Right lobe of liver (tissue), 4 donors: ENCODE results near the gene NFASC.

ENCODE experiments used
- POLR2A ChIP-seq: fragments of 450-650 bp; IDR thresholded peaks from one replicate; pipeline ENCODE4 v1.6.1; 2017; ENCODE audit warnings: antibody characterized with exemption, mild to moderate bottlenecking
- TF ChIP-seq, protein P1 (sequence below), 4 donors: fragments of 200-600 bp in 3 of 4; fragments of 450-650 bp in 1 of 4; IDR thresholded peaks; one replicate each; pipeline versions ENCODE4 v1.5.1 to v1.8.0; 2016 to 2022; ENCODE audit warnings: antibody characterized with exemption in 4 of 4, mild to moderate bottlenecking in 2 of 4
- donor health status: DM: no; HTN: no; CAD: no.
- donor health status: DM: no; HTN: no; CAD: no.
- donor health status: DM: no; HTN: yes; CAD: no.

DNA sequence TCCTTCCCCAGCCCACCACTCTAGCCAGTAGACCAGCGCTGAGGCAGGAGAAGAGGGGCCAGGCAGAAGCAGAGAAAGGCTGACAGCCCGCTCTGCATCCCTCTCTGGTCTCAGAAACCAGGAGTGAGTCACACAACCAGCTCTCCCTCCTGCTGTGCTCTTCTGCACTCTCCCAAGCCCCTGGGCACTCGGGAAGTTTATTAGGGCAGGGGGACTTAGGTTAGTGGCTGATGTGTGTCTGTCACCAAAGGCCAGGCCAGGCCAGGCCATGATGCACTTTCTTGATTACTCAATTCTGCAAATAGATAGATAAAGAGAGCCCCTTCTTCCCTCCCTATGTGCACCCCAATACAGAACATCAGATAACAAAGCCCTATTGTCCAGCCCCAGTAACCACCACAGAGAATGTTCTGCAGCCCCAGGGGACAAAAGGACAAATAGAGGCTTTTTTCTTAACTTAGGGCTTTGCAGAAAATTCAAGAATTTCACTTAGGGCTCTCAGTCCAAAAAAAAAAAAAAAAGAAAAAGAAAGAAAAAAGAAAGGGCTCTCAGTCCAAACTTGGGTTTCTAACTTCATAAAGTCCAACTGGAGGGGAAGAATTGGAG, 119.5 kb downstream of the NFASC start:
- TF ChIP-seq, protein P1, sequence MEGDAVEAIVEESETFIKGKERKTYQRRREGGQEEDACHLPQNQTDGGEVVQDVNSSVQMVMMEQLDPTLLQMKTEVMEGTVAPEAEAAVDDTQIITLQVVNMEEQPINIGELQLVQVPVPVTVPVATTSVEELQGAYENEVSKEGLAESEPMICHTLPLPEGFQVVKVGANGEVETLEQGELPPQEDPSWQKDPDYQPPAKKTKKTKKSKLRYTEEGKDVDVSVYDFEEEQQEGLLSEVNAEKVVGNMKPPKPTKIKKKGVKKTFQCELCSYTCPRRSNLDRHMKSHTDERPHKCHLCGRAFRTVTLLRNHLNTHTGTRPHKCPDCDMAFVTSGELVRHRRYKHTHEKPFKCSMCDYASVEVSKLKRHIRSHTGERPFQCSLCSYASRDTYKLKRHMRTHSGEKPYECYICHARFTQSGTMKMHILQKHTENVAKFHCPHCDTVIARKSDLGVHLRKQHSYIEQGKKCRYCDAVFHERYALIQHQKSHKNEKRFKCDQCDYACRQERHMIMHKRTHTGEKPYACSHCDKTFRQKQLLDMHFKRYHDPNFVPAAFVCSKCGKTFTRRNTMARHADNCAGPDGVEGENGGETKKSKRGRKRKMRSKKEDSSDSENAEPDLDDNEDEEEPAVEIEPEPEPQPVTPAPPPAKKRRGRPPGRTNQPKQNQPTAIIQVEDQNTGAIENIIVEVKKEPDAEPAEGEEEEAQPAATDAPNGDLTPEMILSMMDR (IDR thresholded peaks at IDR 0.05) = no peak
- no peak for TF ChIP-seq POLR2A
